ENCODE data around the gene INF2.

INF2 gene

DNA sequence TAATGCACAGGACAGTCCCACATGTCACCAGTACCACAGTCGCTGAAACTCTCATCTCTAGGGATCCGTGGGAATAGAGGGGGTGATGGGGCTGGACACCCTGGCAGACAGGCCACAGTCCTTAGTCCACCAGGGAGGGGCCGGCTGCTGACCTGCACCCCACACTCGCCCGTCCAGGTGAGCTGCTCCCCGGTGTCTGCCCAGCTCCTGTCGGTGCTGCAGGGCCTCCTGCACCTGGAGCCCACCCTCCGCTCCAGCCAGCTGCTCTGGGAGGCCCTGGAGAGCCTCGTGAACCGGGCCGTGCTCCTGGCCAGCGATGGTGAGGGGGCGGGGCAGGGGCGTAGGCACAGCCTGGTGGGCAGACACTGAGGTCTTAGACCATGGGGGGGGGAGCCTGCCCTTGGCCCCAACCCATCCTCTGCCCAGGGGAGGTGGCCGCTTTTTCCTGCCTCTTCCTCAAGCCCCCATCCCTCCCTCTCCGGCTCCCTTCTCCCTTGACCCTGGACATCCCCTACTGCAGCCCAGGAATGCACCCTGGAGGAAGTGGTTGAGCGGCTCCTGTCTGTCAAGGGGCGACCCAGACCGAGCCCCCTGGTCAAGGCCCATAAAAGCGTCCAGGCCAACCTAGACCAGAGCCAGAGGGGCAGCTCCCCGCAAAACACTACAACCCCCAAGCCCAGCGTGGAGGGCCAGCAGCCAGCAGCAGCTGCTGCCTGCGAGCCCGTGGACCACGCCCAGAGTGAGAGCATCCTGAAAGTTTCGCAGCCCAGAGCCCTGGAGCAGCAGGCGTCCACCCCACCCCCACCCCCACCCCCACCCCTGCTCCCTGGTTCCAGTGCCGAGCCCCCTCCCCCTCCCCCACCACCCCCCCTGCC, 17.6 kb downstream of the INF2 start:
- no peak for DNase-seq

- no peak for DNase-seq
Observed at GRCh38 chr14:104707608-104708595, 18.5 kb downstream of the INF2 start.

- DNase-seq: peak; percentile 8
Observed at GRCh38 chr14:104708606-104709268, 19.3 kb downstream of the INF2 start.

DNA sequence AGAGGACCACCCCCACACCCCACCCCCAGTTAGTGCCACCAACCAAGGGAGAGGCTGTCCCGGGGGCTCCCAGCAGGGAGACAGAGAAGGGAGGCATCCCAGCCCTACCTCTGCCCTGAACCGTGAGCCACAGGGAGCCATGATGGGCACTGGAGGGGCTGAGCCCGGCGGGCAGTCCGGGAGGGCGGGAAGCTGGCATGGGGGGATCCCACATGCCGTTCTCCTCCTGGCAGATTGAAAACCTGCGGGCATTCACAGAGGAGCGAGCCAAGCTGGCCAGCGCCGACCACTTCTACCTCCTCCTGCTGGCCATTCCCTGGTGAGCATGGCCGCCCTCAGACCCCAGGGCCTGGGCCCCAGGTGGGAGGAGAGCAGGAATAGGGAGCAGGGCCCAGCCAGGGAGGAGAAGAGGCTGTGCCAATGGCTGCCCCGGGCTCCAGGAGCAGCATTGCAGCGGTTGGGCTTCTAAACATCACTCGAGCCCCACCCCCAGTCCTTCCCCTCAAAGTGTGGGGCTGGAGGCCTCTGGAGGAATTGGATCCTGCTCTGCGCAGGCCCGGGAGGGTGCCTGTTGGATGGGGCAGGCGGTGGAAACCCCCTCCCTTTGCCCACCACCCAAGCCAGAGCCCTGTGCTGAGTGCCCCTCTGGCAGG, 20.1 kb downstream of the INF2 start:
- DNase-seq: no peak

DNA sequence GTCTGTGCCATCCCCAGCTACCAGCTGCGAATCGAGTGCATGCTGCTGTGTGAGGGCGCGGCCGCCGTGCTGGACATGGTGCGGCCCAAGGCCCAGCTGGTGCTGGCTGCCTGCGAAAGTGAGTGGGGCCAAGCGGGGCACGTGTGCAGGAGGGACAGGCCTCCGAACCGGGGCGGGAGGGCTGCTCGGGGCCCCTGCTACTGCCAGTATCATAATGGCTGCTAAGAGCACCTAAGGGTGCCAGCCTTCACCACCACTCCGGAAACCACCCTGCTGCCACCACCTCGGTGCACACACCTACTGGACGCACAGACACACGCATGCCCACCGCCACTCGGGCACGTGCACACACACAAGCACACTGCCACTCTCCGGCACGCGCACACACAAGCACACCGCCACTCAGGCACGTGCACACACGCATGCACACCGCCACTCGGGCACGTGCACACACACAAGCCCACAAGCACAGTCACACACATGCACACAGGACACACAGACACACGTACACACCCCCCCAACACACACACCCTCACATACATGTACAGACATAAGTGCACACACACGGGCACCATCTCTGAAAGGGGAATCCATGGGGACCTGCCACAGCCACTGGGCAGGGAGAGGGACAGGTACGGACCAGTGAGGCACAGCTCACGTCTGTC, 20.8 kb downstream of the INF2 start:
- no peak for DNase-seq

GRCh38 chr14:104712881-104713734, 23.7 kb downstream of the INF2 start:
- no peak for DNase-seq

- DNase-seq: no peak
Observed at GRCh38 chr14:104714066-104714465, 24.6 kb downstream of the INF2 start.

DNA sequence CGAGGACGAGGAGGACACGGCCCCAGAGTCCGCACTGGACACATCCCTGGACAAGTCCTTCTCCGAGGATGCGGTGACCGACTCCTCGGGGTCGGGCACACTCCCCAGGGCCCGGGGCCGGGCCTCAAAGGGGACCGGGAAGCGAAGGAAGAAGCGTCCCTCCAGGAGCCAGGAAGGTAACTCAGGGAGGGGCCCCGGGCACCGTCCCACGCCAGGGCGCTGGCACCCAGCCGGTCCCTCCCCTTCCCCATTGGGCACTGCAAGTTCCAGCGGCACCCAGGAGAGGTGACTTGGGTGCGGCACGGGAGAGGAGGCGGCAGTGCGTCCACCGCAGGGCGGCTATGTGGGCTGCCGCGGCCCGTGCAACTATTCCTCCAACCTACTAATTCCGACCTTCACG, 25.3 kb downstream of the INF2 start:
- no peak for DNase-seq

DNA sequence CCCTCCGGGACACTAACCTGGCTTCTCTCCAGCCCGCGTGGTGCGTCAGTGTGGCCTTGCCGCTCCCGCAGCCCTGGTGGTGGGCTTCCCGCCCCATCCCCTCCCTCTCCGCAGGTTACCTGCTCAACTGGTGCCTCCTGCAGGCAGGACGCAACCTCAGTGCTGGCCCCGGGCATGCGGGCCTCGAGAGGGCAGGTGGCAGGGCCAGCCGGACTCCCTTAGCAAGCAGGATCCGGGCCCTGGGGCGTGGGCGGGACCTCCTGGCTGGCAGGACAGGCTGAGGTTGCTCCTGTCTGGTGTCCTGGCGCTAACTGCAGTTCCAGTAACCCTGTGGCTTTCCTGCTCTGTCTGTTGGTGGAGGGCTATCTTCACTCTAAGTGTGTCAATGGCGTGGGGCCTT, 26.0 kb downstream of the INF2 start:
- no peak for DNase-seq

DNA sequence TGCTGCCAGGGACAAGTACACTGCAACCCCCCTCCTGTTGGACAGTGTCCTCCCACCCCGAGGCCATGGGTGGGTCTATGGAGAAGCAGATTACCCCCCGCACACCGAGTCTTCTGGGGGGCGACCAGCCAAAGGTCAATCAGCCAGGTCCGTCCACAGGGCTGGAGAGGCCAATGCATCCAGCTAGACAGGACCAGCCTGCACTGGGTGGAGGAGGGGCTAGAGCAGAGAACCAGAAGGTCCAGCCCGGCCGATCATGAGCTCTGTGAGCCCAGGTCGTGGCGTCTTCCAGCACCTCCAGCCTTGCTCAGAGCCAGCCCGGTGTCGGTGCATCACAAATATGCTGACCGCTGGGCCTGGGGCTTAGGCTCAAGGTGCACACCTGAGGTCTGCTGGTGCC, 26.5 kb downstream of the INF2 start:
- no peak for DNase-seq

GRCh38 chr14:104717137-104717536, 27.7 kb downstream of the INF2 start:
- DNase-seq: no peak

GRCh38 chr14:104717646-104718045, 28.2 kb downstream of the INF2 start:
- DNase-seq: peak; percentile 13

GRCh38 chr14:104718147-104718546, 28.7 kb downstream of the INF2 start:
- DNase-seq: no peak

- no peak for DNase-seq
Observed at GRCh38 chr14:104718871-104719270, 29.5 kb downstream of the INF2 start.

DNA sequence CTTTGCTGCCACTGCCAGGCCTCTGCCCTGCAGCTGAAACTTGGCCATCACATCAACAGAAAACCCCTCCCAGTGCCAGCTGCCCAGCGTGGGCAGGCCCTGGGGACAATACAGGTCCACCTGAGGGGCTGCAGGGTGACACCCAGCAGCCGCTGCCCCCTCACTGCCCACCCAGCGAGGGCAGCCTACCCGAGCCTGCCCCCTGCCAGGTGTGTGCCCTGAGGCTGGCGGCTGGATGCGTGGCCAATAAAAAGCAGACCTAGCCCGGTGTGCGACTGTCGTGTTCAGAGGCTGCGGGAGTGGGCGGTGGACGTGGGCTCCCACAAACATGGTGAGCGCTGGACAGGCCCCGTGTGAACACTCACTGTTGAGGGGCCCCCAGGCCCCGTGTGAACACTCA, 29.9 kb downstream of the INF2 start:
- DNase-seq: no peak

DNA sequence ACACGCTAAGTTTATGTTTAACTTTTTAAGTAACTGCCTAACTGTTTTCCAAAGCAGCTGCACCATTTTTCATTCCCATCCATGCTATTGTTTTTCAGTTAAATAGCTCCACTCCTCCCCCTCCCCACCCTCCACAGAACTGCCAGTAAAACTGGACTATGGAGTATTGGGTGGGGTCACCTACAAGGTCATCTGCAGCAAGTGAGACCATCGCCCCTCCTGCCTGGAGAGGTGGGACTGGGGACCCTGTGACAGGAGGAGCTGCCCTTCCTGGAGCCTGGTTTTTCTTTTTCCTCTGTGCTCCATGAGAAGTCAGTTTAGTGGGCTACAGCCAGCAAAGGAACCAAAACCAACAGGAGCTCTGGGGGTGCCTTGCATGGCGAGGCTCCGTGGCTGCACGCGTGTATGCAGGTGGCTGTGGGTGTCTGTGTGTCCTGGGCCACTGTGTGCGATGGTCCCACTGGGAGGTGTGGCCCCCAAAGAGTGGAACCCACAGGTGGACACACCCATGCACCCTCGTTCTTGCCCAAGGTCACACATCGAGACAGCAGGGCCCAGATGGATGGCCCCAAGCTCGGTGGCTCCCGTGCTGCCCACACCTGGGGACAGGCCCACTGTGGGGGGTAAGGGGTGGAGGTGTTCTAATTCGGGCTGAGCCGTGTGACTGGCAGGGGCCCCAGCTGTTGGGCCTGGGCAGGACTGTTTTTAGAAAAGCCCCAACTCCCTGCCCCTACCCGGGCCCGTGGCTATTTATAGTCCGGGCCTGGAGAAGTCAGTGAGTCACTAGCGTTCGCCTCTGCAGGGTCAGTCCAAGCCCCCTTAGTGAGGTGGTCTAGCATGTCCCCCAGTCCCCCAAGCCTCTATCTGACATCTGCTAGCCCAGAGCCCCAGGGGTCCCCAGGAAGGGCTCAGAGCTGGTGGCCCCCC, 32.4 kb downstream of the INF2 start:
- no peak for DNase-seq

DNA sequence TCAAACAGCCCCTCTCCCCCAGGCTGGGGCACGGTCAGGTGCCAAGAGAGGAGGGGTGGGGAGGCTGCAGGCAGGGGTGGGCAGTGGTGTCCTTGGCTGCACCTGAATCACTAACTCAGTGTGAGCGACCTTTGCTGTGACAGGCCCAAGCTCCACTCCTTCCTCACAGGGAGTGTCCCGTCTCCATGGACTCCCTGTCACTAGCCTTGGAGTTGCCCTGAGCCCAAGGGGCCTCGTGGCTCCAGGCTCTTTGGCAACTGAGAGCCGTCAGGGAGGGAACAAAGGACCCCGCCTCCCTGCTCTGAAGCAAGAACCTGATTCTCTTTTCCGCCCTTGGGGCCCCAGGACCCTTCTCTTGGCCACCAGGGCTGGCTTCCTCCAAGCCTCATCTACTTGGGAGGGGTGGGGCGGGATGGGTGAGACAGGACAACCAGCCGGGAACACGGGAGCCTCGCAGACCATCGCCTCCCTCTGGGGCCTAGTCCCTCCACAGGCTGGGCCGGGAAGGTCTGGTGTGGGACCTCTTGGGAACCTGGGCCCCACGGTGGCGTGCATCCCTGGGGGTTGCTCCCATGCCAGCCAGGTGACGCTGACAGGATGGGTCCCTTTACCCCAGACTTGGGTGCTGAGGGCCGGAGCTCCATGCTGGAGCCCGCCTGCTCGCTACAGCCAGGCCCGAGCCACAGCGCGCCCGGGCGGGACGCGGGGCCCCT, 33.7 kb downstream of the INF2 start:
- DNase-seq: no peak

DNA sequence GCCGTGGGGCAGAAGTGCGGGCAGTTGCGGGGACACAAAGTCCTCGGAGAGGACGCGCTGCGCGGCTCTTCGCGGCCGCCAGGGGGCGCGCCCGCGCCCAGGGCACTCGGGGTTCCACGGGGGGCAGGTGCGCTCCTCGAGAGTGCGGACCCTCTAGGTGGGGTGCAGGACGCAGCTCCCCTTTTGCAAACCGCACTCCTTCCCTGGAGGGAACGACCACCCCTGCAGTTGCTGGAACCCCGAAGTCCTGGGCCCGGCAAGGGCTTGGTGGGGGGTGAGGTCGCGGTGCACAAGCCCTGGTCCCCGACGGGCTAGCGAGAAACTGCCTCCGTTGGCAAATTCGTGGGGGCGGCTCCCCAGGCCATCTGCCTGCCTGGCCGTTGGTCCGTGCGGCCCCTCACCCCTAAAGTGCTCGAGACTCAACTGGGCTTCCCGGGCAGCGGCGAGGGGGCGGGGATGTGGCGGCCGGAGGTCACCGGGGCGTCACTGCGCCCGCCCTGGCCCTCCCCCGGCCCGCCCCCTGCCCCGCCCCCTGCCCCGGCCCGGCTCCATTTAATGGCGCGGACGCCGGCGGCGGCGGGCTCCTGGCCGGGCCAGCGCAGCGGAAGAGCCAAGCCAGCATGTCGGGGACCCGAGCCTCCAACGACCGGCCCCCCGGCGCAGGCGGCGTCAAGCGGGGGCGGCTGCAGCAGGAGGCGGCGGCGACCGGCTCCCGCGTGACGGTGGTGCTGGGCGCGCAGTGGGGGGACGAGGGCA, 34.4 kb downstream of the INF2 start, which contains the start of gene ADSS1:
Gene ADSS1, plus strand, starts transcription at position 579 of the 756 bp plus-strand sequence. Its CDS starts 42 bp downstream, at position 621.
- DNase-seq: peak; percentile 27
